ENCODE measurements around the gene MAP6.

Gene MAP6

DNA sequence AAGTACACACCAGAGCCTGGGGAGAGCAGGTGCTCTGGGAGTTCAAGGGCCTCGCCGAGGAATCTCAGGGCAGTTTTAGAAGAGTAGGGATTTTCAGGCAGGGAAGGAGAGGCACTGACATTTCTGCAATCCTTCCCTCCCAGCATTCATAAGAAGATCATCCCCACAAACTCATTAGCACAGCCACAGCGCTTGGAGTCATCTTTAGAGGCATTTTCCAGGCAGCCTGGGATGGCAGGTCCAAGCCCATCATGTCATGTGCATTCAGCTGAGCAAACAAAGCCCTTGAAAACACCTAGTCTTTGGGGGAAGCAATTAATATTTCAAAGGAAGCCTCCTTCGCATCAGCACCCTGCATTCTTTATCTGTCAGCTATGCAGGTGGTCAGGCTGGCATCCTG lies 43.8 kb downstream of the MAP6 start:
- no peak for DNase-seq (ENCODE audit: low read depth)
- no peak overlapping the region for H3K4me3 ChIP-seq (ENCODE audit: low read depth, low read length)
- TF ChIP-seq, protein P1, sequence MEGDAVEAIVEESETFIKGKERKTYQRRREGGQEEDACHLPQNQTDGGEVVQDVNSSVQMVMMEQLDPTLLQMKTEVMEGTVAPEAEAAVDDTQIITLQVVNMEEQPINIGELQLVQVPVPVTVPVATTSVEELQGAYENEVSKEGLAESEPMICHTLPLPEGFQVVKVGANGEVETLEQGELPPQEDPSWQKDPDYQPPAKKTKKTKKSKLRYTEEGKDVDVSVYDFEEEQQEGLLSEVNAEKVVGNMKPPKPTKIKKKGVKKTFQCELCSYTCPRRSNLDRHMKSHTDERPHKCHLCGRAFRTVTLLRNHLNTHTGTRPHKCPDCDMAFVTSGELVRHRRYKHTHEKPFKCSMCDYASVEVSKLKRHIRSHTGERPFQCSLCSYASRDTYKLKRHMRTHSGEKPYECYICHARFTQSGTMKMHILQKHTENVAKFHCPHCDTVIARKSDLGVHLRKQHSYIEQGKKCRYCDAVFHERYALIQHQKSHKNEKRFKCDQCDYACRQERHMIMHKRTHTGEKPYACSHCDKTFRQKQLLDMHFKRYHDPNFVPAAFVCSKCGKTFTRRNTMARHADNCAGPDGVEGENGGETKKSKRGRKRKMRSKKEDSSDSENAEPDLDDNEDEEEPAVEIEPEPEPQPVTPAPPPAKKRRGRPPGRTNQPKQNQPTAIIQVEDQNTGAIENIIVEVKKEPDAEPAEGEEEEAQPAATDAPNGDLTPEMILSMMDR (conservative IDR thresholded peaks at IDR 0.05; ENCODE audit: low read depth, low read length), result no peak

DNA sequence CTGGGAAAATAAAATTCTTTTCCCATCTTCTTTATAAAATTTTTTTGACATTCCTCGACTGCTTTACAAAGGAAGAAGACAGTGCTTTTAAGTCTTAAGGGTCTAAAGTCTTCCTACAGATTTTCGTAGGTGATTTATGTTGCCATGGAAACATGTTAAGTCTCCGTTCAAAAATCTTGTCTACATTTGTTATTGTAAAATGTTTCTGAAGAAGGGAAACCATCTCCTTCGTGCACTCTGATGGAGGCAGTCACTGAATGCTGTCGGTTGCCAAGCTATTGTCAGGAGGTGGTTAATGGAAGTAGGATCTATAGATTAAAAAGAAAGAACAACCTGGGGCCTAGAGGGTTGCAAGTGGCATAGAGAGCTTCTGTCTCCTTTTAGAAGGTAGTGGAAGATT lies 52.6 kb downstream of the MAP6 start:
- no peak for DNase-seq (ENCODE audit: low read depth)
- TF ChIP-seq, protein P1 (conservative IDR thresholded peaks at IDR 0.05; ENCODE audit: low read depth, low read length), result no peak
- H3K4me3 ChIP-seq (ENCODE audit: low read depth, low read length), result no peak overlapping the region

DNA sequence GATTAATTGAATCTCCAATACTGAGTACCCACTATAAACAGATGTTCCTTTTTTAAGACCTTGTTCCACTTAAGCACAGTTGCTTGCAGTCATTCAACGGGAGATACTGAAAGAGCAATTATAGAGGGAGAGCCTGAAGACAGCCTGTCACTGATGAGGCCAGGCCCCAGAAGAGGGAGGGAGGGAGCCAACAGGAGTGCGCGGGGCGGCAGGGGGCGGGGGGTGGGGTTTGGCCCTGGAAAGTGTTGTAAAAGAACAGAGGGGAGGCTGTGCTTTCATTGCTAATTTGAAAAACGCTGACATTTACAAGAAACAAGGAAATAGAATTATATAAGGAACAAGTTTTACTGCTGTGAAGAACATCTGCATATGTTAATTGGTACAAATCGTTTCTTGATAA lies 53.1 kb downstream of the MAP6 start:
- TF ChIP-seq, protein P1 (conservative IDR thresholded peaks at IDR 0.05; ENCODE audit: low read depth, low read length), result no peak
- no peak for DNase-seq (ENCODE audit: low read depth)
- no peak overlapping the region for H3K4me3 ChIP-seq (ENCODE audit: low read depth, low read length)

DNA sequence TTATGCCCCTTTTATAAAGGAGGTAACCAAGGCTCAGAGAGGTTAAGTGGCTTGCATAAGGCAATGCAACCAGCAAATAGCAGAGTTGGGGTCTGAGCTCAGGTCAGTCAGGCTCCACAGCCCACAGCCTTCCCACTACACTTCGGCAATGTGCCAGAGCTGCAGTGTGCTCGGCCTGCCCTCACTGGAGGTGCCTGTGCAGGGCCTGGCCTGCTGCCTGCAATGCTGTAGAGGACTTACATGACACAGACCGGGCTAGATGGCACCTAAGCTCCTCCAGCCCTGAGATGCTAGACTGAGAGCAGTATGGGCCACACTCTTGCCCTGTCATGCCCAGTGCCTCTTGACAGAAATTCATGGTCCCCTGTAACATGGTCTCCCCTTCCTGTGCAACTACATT lies 57.0 kb downstream of the MAP6 start:
- no peak for DNase-seq (ENCODE audit: low read depth)
- TF ChIP-seq, protein P1 (conservative IDR thresholded peaks at IDR 0.05; ENCODE audit: low read depth, low read length), result no peak
- H3K4me3 ChIP-seq (ENCODE audit: low read depth, low read length), result no peak overlapping the region

DNA sequence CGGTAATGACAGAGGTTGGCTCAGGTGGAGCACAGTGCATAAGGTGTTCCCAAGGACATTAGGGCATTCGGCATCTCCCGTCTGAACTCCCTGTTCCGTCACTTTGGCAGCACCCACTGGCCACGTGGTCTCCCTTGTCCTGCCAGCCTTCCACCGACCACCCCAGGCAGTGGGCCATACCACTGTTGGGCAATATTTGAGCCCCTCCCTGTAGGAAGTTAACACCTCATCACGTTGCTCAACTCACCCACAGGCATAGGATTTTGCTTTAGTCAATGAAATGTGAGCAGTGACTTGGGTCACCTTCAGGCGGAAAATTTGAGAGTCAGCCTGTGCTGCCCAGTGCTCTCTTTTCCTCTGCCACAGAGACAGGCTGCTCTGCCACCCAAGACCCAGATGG lies 62.7 kb downstream of the MAP6 start:
- TF ChIP-seq, protein P1 (conservative IDR thresholded peaks at IDR 0.05; ENCODE audit: low read depth, low read length), result no peak
- no peak for DNase-seq (ENCODE audit: low read depth)
- H3K4me3 ChIP-seq (ENCODE audit: low read depth, low read length), result no peak overlapping the region

DNA sequence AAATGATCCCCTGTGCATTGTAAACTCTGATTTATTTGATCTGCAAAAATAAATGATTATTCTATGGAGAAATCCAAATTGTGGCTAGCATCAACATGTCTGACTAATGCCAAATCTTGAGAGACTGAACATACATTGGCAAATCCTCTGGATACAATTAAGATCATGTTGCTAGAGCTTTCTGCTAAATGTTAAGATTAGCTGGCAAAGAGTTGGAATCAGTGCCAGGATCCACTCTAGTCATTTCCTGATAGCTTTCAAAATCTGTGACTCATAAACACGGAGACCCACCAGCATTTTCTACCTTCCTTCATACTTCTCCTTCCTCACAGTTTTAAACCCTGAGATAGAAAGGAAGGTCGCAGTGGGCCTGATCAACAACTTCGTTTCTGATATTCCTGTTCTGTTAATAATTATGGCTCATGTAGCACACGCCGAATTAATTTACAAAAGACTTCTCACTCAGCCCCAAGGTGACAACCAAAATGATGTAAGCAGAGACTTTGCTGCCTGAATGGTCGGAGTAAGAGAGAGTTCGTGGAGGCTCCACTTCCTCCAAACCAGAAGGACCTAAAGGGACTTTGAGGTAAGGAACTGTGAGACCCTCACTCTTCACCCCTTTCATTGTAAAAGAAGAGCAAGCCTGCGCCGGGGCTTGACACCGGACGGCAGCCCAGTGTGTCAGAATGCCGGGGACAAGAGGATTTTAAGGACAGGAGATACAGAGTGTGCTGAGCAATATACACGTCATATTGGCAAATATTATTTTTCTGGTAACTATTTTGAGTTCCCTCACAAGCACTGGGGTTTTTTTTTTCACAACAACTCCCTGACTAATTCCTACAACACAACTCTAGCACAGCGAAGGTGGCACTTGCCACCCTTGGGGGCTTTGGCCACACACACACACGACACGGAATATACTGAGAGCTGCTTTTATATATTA lies 64.8 kb downstream of the MAP6 start:
- peak; percentile 74 for DNase-seq (ENCODE audit: low read depth)
- no peak overlapping the region for H3K4me3 ChIP-seq (ENCODE audit: low read depth, low read length)
- TF ChIP-seq, protein P1 (conservative IDR thresholded peaks at IDR 0.05; ENCODE audit: low read depth, low read length), result no peak

DNA sequence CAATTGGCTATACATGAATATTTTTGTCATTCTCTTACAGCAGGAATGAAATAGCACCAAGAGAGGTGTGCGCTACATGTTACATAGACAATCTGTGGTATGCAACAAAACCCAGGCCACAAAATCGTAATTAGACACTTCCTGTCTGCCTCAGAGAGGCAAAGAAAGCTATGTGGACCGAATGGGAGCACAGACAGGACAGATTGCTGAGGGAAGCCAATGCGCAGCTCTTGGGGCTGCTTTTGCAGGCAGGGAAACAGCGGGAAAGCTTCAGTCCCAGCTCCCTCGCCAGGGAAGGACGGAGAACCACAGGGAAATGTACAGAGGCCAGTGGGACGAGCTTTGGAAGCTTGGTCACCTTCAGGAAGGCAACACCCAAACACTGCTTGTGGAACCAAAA lies 65.9 kb downstream of the MAP6 start:
- DNase-seq (ENCODE audit: low read depth), result peak; percentile 67
- TF ChIP-seq, protein P1 (conservative IDR thresholded peaks at IDR 0.05; ENCODE audit: low read depth, low read length), result no peak
- H3K4me3 ChIP-seq (ENCODE audit: low read depth, low read length), result no peak overlapping the region

Measured in choroid plexus epithelial cell (primary cell).